Epithelial cell of esophagus (primary cell): ENCODE measurements around the gene CCDC190.

ENCODE experiments used
- DNase-seq: peaks from one replicate; pipeline ENCODE4 v3.0.0; 2010; ENCODE audit warnings: low read depth
- H3K4me3 ChIP-seq: 2 replicates; pipeline ENCODE4 v1.5.1; 2011; ENCODE audit warnings: mild to moderate bottlenecking, low read length, control low read depth
- CTCF ChIP-seq: IDR thresholded peaks from 2 replicates; pipeline ENCODE4 v1.5.1; 2011; ENCODE audit warnings: low read depth, mild to moderate bottlenecking, low read length, control low read depth, inconsistent platforms; ENCODE audit not compliant: insufficient read depth; ENCODE audit errors: missing control alignments

Gene CCDC190

GRCh38 chr1:162904579-162904978 lies 43.6 kb upstream of the CCDC190 start:
- H3K4me3 ChIP-seq: no peak overlapping the region
- TF ChIP-seq CTCF: no peak
- DNase-seq: no peak

- no peak overlapping the region for H3K4me3 ChIP-seq
- TF ChIP-seq CTCF: no peak
- DNase-seq: no peak
These were observed 43.0 kb upstream of the CCDC190 start for GRCh38 chr1:162904023-162904422.

GRCh38 chr1:162903246-162903645 lies 42.3 kb upstream of the CCDC190 start:
- no peak for TF ChIP-seq CTCF
- DNase-seq: no peak
- H3K4me3 ChIP-seq: no peak overlapping the region

- DNase-seq: peak; percentile 43
- no peak for TF ChIP-seq CTCF
- no peak overlapping the region for H3K4me3 ChIP-seq
These were observed 41.4 kb upstream of the CCDC190 start for GRCh38 chr1:162902416-162902815.

GRCh38 chr1:162901243-162901642 lies 40.3 kb upstream of the CCDC190 start:
- DNase-seq: no peak
- H3K4me3 ChIP-seq: no peak overlapping the region
- no peak for TF ChIP-seq CTCF

GRCh38 chr1:162899422-162900146 lies 38.6 kb upstream of the CCDC190 start:
- peak; percentile 36 for DNase-seq
- TF ChIP-seq CTCF: no peak
- H3K4me3 ChIP-seq: no peak overlapping the region

- DNase-seq: no peak
- no peak overlapping the region for H3K4me3 ChIP-seq
- no peak for TF ChIP-seq CTCF
These were observed 32.6 kb upstream of the CCDC190 start for GRCh38 chr1:162893612-162893908.
